ENCODE data around the gene SRPRB. TPM values are rescaled to one million over a fixed set of nuclear protein-coding genes. Genes with fewer than 3 reads are reported as not detected.

Gene SRPRB
- total RNA-seq, 1 donor from 2014 or later: 22.9 TPM

- H3K36me3 Mint-ChIP-seq (ENCODE audit: low read depth, unreplicated experiment): no peaks in the 10 kb centered on the region
- peaks cover 7% of the 10 kb centered on the region for H3K27me3 Mint-ChIP-seq (ENCODE audit: unreplicated experiment)
- DNase-seq (ENCODE audit: low spot score): no peak
- no peak overlapping the region for H3K27ac Mint-ChIP-seq (ENCODE audit: unreplicated experiment)
- TF ChIP-seq CTCF (IDR thresholded peaks at IDR 0.05; ENCODE audit: unreplicated experiment): no peak
- no peaks in the 10 kb centered on the region for H3K4me1 Mint-ChIP-seq (ENCODE audit: unreplicated experiment)
- no peaks in the 10 kb centered on the region for H3K9me3 Mint-ChIP-seq (ENCODE audit: unreplicated experiment)
- no peak overlapping the region for H3K4me3 Mint-ChIP-seq (ENCODE audit: unreplicated experiment)
Observed at GRCh38 chr3:133836497-133837158, 31.0 kb downstream of the SRPRB start.

- H3K4me1 Mint-ChIP-seq (ENCODE audit: unreplicated experiment): no peaks in the 10 kb centered on the region
- peaks cover 9% of the 10 kb centered on the region for H3K27me3 Mint-ChIP-seq (ENCODE audit: unreplicated experiment)
Observed at GRCh38 chr3:133837487-133838295, 32.1 kb downstream of the SRPRB start.

DNA sequence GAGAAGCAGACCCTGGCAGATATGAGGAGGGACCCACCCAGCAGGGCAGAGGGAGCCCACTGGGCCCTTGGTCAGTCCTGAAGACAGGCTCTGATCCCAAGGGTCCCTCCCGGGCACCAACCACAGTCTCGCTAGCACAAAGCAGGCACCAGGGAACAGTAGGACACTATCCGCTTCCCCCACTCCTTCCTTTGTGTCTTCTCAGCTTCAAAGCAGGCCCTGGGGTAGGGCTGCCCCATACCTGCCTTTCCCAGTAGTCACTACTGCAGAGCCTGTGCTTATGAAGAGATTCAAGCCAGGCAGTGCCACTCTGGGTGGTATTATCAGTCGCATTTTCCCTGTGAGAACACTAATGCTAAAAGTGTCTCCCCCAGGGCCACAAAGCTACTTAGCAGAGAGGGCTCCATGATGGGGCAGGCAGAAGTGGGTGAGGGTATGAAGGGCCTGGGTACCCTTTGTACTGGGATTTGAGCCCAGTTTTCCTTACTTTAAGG, 32.7 kb downstream of the SRPRB start:
- Mint-ChIP-seq H3K9me3 (ENCODE audit: unreplicated experiment) (no peaks in the 10 kb centered on the region), H3K4me1 (ENCODE audit: unreplicated experiment) (no peaks in the 10 kb centered on the region), H3K27me3 (ENCODE audit: unreplicated experiment) (peaks cover 7% of the 10 kb centered on the region), H3K4me3 (ENCODE audit: unreplicated experiment) (no peak overlapping the region), H3K36me3 (ENCODE audit: low read depth, unreplicated experiment) (no peaks in the 10 kb centered on the region), H3K27ac (ENCODE audit: unreplicated experiment) (no peak overlapping the region)
- no peak for TF ChIP-seq CTCF (IDR thresholded peaks at IDR 0.05; ENCODE audit: unreplicated experiment)
- no peak for DNase-seq (ENCODE audit: low spot score)

More at GRCh38 chr3:133837487-133838295, 32.1 kb downstream of the SRPRB start:
- H3K27ac Mint-ChIP-seq (ENCODE audit: unreplicated experiment): no peak overlapping the region
- no peak overlapping the region for H3K4me3 Mint-ChIP-seq (ENCODE audit: unreplicated experiment)
- DNase-seq (ENCODE audit: low spot score): no peak
- no peaks in the 10 kb centered on the region for H3K9me3 Mint-ChIP-seq (ENCODE audit: unreplicated experiment)
- TF ChIP-seq CTCF (IDR thresholded peaks at IDR 0.05; ENCODE audit: unreplicated experiment): no peak
- no peaks in the 10 kb centered on the region for H3K36me3 Mint-ChIP-seq (ENCODE audit: low read depth, unreplicated experiment)

DNA sequence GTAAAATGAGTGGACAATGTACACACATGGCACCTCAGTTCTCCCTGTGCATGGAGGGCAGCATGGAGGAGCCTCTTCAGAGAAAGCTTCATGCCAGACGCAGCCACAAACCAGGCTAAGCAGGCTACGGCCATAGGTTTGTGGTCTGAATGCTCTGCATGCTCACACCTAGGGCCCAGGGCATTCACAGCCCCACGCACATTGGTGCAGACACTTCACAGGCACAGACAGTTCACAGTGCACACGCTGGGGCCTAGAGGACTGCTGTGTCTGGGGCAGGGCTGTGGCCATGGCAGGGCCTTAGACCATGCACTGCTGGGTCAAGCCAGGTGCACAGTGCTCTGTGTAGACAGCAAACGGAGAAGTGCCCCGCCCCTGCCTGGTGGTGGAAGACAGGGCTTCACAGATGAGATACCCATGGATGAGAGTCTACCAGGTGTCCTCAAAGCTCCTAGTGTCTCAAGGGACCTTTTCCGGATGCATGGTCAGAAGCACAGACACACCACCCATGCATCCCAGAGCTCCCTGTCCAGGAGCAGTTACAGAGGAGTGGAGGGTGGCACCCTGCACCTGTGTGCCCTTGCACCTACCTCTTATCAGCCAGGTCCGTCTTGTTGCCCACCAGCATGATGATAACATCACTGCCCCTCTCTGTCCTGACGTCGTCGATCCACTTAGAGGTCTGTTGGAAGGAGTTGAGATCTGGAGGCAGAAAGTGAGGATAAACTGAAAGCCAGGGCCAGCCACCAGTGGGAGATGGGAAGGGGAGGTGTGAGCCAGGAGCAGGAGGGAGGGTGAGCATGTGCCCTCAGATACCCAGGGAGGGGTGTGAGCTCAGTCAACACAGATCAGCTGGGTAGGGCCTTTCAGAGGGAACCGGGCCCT, 33.5 kb downstream of the SRPRB start:
- Mint-ChIP-seq H3K36me3 (ENCODE audit: low read depth, unreplicated experiment) (no peaks in the 10 kb centered on the region), H3K27ac (ENCODE audit: unreplicated experiment) (peak overlapping the region; percentile 21), H3K27me3 (ENCODE audit: unreplicated experiment) (peaks cover 7% of the 10 kb centered on the region), H3K4me3 (ENCODE audit: unreplicated experiment) (no peak overlapping the region), H3K9me3 (ENCODE audit: unreplicated experiment) (no peaks in the 10 kb centered on the region), H3K4me1 (ENCODE audit: unreplicated experiment) (no peaks in the 10 kb centered on the region)
- TF ChIP-seq CTCF (IDR thresholded peaks at IDR 0.05; ENCODE audit: unreplicated experiment): no peak
- DNase-seq (ENCODE audit: low spot score): no peak
